GM18517 (cell line): Measurements from ENCODE around the gene PRKAR2B.

Experiments used
- ATAC-seq: cut with Tn5 transposase; IDR thresholded peaks from one replicate; pipeline ENCODE4 v1.9.1; 2021; ENCODE audit warnings: mild to moderate bottlenecking, moderate library complexity; ENCODE audit not compliant: unreplicated experiment

PRKAR2B gene

GRCh38 chr7:107173191-107173590, 128.7 kb downstream of the PRKAR2B start:
- ATAC-seq, result no peak

GRCh38 chr7:107173691-107174406, 129.3 kb downstream of the PRKAR2B start:
- peak; percentile 56 for ATAC-seq

- no peak for ATAC-seq
Observed at GRCh38 chr7:107179326-107180164, 135.0 kb downstream of the PRKAR2B start.

- ATAC-seq, result no peak
Observed at GRCh38 chr7:107180378-107180777, 135.9 kb downstream of the PRKAR2B start.

- ATAC-seq, result no peak
Observed at GRCh38 chr7:107181172-107181571, 136.7 kb downstream of the PRKAR2B start.

GRCh38 chr7:107185716-107186115, 141.2 kb downstream of the PRKAR2B start:
- ATAC-seq, result no peak

- no peak for ATAC-seq
Observed at GRCh38 chr7:107186240-107186639, 141.7 kb downstream of the PRKAR2B start.

GRCh38 chr7:107187774-107188173, 143.3 kb downstream of the PRKAR2B start:
- no peak for ATAC-seq

GRCh38 chr7:107190090-107190489, 145.6 kb downstream of the PRKAR2B start:
- ATAC-seq, result no peak

- ATAC-seq, result no peak
Observed at GRCh38 chr7:107194052-107194451, 149.5 kb downstream of the PRKAR2B start.

- no peak for ATAC-seq
Observed at GRCh38 chr7:107196834-107197610, 152.5 kb downstream of the PRKAR2B start.

GRCh38 chr7:107201795-107202450, 157.4 kb downstream of the PRKAR2B start:
- no peak for ATAC-seq

GRCh38 chr7:107203607-107204006, 159.1 kb downstream of the PRKAR2B start:
- no peak for ATAC-seq

- ATAC-seq, result no peak
Observed at GRCh38 chr7:107206136-107206535, 161.6 kb downstream of the PRKAR2B start.

- no peak for ATAC-seq
Observed at GRCh38 chr7:107206706-107207105, 162.2 kb downstream of the PRKAR2B start.

- no peak for ATAC-seq
Observed at GRCh38 chr7:107207459-107207858, 163.0 kb downstream of the PRKAR2B start.

GRCh38 chr7:107208024-107208521, 163.6 kb downstream of the PRKAR2B start:
- no peak for ATAC-seq

- ATAC-seq, result no peak
Observed at GRCh38 chr7:107208563-107208962, 164.1 kb downstream of the PRKAR2B start.

- ATAC-seq, result no peak
Observed at GRCh38 chr7:107209565-107209964, 165.1 kb downstream of the PRKAR2B start.

- no peak for ATAC-seq
Observed at GRCh38 chr7:107210400-107210799, 165.9 kb downstream of the PRKAR2B start.
